B cell (primary cell): ENCODE data around the gene C10orf53. TPM values are rescaled to one million over a fixed set of nuclear protein-coding genes. Genes with fewer than 3 reads are reported as not detected.

ENCODE experiments used
- ATAC-seq: fragments of 200-7000 bp; cut with Tn5 transposase; one replicate; pipeline ENCODE4 v1.10.0; 2021; ENCODE audit warnings: low read depth, mild to moderate bottlenecking, moderate number of reproducible peaks, moderate library complexity
- CTCF ChIA-PET: fragments of 350-600 bp; sonication (Branson Sonifier 250); formaldehyde crosslinking; loops from one replicate; lab custom pipeline; 2021; ENCODE audit warnings: antibody characterized with exemption, inconsistent platforms; lab: Charles Lee
- POLR2A ChIA-PET: fragments of 350-600 bp; sonication (Branson Sonifier 250); formaldehyde crosslinking; loops from one replicate; lab custom pipeline; 2021; ENCODE audit warnings: antibody characterized with exemption; lab: Charles Lee
- DNase-seq: peaks from one replicate; pipeline ENCODE4 v3.0.0; 2013
- H2AFZ ChIP-seq: 2 replicates; pipeline ENCODE4 v1.6.1; 2012; ENCODE audit warnings: mild to moderate bottlenecking, low read depth, low read length; ENCODE audit not compliant: insufficient read depth, poor library complexity, severe bottlenecking
- H3K27ac ChIP-seq, 2 donors: 1 replicate in 1 of 2; 2 replicates in 1 of 2; pipeline ENCODE4 v1.5.1; 2012 to 2013; ENCODE audit warnings: low read length in 2 of 2, mild to moderate bottlenecking in 2 of 2, moderate library complexity in 1 of 2
- H3K27me3 ChIP-seq, 4 experiments: fragments of 200-600 bp in 1 of 4; sonication (generic) in 1 of 4; replicated peaks in 1 of 4; 1 replicate in 2 of 4; 2 replicates in 2 of 4; pipeline versions ENCODE4 v1.6.1 to v1.7.0; 2013 to 2016; ENCODE audit warnings: low read length in 3 of 4, mild to moderate bottlenecking in 2 of 4, mixed read lengths in 1 of 4, moderate library complexity in 1 of 4; ENCODE audit not compliant: insufficient read depth in 4 of 4, control insufficient read depth in 3 of 4; ENCODE audit errors: control extremely low read depth in 1 of 4
- H3K36me3 ChIP-seq, 2 experiments: replicated peaks in 1 of 2; 1 replicate in 1 of 2; 2 replicates in 1 of 2; pipeline versions ENCODE4 v1.6.1 to v1.7.1; 2013; ENCODE audit warnings: low read length in 1 of 2; ENCODE audit not compliant: insufficient read depth in 2 of 2, control insufficient read depth in 1 of 2; ENCODE audit errors: control extremely low read depth in 1 of 2, extremely low read depth in 1 of 2
- H3K4me1 ChIP-seq, 2 donors: fragments of 200-600 bp in 1 of 2; sonication (generic) in 1 of 2; 1 replicate in 1 of 2; 2 replicates in 1 of 2; pipeline versions ENCODE4 v1.5.1 to v1.6.1; 2013 to 2017; ENCODE audit warnings: low read length in 2 of 2; ENCODE audit not compliant: control insufficient read depth in 2 of 2, insufficient read depth in 2 of 2
- H3K4me2 ChIP-seq: replicated peaks from 2 replicates; pipeline ENCODE3; 2012; ENCODE audit warnings: mild to moderate bottlenecking, low read depth, low read length; ENCODE audit not compliant: poor library complexity, severe bottlenecking
- H3K4me3 ChIP-seq, 5 experiments: fragments of 200-600 bp in 1 of 5; sonication (generic) in 1 of 5; 1 replicate in 3 of 5; 2 replicates in 2 of 5; pipeline versions ENCODE4 v1.5.1 to v1.7.0; 2011 to 2016; ENCODE audit warnings: low read length in 4 of 5, mild to moderate bottlenecking in 4 of 5, low read depth in 2 of 5, control low read depth in 1 of 5, moderate library complexity in 1 of 5; ENCODE audit not compliant: insufficient read depth in 1 of 5; ENCODE audit errors: control extremely low read depth in 1 of 5, extremely low read depth in 1 of 5
- H3K79me2 ChIP-seq: fragments of 200-600 bp; sonication (generic); one replicate; pipeline ENCODE4 v1.6.0; 2016; ENCODE audit warnings: low read length; ENCODE audit not compliant: control insufficient read depth, insufficient read depth
- H3K9ac ChIP-seq: fragments of 200-600 bp; sonication (generic); 2 replicates; pipeline ENCODE4 v1.6.1; 2017; ENCODE audit warnings: mild to moderate bottlenecking, low read length, moderate library complexity
- H3K9me3 ChIP-seq, 3 donors: one replicate each; pipeline versions ENCODE4 v1.6.1 to v1.7.1; 2013; ENCODE audit warnings: low read length in 2 of 3; ENCODE audit not compliant: control insufficient read depth in 2 of 3, insufficient read depth in 1 of 3; ENCODE audit errors: control extremely low read depth in 1 of 3
- H4K20me1 ChIP-seq: 2 replicates; pipeline ENCODE4 v1.6.0; 2012; ENCODE audit warnings: mild to moderate bottlenecking, low read length; ENCODE audit not compliant: insufficient read depth, control insufficient read depth, poor library complexity, severe bottlenecking
- H3K27ac Mint-ChIP-seq: one replicate; pipeline ENCODE4 v1.8.0; 2021; ENCODE audit warnings: mixed read lengths
- H3K27me3 Mint-ChIP-seq: one replicate; pipeline ENCODE4 v1.8.0; 2021; ENCODE audit warnings: mixed read lengths
- H3K4me1 Mint-ChIP-seq: one replicate; pipeline ENCODE4 v1.8.0; 2021; ENCODE audit warnings: mixed read lengths
- H3K4me3 Mint-ChIP-seq: one replicate; pipeline ENCODE4 v1.8.0; 2021; ENCODE audit warnings: mixed read lengths
- H3K9me3 Mint-ChIP-seq: one replicate; pipeline ENCODE4 v1.8.0; 2022; ENCODE audit warnings: mixed read lengths; ENCODE audit not compliant: insufficient read depth
- EZH2 ChIP-seq: IDR thresholded peaks from 2 replicates; pipeline ENCODE4 v1.6.1; 2012; ENCODE audit warnings: borderline replicate concordance, low read depth, mild to moderate bottlenecking, moderate library complexity, low read length; ENCODE audit not compliant: insufficient read depth, poor library complexity, severe bottlenecking
- WGBS: methylation state at CpG from one replicate; pipeline ENCODE4 v1.1.5; 2013; ENCODE audit warnings: missing lambda C conversion rate; ENCODE audit not compliant: insufficient coverage; 5-methylcytosine and 5-hydroxymethylcytosine counted together
- intact Hi-C: fragments of 100-400 bp; cut with micrococcal nuclease; formaldehyde crosslinking; loops from one replicate; pipeline ENCODE4 v1.10.0; 2022
- polyA plus RNA-seq: library from polyadenylated mRNA; depleted of rRNA; stranded (reverse); fragments of >200 nt; gene quantifications from 2 replicates; pipeline ENCODE4 v1.2.3, GENCODE V29; 2012
- total RNA-seq, 2 donors: library from RNA; stranded (reverse); fragments of 120-200 nt in 1 of 2; gene quantifications; 1 replicate in 1 of 2; 2 replicates in 1 of 2; pipeline versions ENCODE4 v1.2.3 to v1.2.4, GENCODE V29; 2013 to 2022
- TF ChIP-seq, protein P1 (sequence below): fragments of 200-600 bp; IDR thresholded peaks from one replicate; pipeline ENCODE4 v1.8.0; 2022; ENCODE audit warnings: antibody characterized with exemption, mild to moderate bottlenecking

Gene C10orf53
- total and polyA plus RNA-seq, 2 donors (not counting 1 experiment from before 2014, with no cell fraction given), result not detected

DNA sequence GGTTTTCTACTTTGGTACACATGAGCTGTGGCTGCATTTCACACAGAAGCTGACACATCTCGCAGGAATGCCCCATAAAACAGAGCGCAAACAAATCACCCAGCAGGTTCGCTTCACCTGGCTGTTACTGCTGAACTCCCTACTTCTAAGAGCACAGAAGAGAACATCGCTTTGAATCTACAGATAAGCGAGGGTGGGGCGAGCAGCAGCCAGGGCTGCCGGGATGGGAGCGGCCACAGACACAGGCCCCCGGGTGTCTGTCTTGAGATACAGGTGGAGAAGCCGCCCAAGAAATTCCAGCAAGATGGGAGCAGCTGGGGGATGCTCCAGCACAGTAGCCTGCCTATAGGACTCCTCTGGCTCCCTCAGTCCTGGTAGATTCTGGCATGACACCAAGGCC is 55.2 kb downstream of the C10orf53 start:
- Mint-ChIP-seq H3K9me3 (no peaks in the 10 kb centered on the region), H3K27me3 (no peaks in the 10 kb centered on the region), H3K4me3 (no peak overlapping the region), H3K27ac (no peak overlapping the region), H3K4me1 (no peaks in the 10 kb centered on the region)
- WGBS, result 90% methylated on average over 10 of the region's 10 CpGs
- Histone ChIP-seq H3K4me1 (no peaks in the 10 kb centered on the region), H3K4me2 (no peak overlapping the region), H3K27me3 (no peaks in the 10 kb centered on the region), H3K9me3 (no peaks in the 10 kb centered on the region), H3K79me2 (no peaks in the 10 kb centered on the region), H3K9ac (no peak overlapping the region), H2AFZ (no peak overlapping the region), H3K36me3 (no peaks in the 10 kb centered on the region), H3K27ac (no peak overlapping the region), H4K20me1 (no peaks in the 10 kb centered on the region), H3K4me3 (no peak overlapping the region)
- ATAC-seq (no peak), DNase-seq (no peak)
- intact Hi-C loops, result no loop called here
- CTCF ChIA-PET, result no interaction called here
- TF ChIP-seq EZH2, result no peak
- TF ChIP-seq, protein P1, sequence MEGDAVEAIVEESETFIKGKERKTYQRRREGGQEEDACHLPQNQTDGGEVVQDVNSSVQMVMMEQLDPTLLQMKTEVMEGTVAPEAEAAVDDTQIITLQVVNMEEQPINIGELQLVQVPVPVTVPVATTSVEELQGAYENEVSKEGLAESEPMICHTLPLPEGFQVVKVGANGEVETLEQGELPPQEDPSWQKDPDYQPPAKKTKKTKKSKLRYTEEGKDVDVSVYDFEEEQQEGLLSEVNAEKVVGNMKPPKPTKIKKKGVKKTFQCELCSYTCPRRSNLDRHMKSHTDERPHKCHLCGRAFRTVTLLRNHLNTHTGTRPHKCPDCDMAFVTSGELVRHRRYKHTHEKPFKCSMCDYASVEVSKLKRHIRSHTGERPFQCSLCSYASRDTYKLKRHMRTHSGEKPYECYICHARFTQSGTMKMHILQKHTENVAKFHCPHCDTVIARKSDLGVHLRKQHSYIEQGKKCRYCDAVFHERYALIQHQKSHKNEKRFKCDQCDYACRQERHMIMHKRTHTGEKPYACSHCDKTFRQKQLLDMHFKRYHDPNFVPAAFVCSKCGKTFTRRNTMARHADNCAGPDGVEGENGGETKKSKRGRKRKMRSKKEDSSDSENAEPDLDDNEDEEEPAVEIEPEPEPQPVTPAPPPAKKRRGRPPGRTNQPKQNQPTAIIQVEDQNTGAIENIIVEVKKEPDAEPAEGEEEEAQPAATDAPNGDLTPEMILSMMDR, result no peak
- POLR2A ChIA-PET, result no interaction called here

DNA sequence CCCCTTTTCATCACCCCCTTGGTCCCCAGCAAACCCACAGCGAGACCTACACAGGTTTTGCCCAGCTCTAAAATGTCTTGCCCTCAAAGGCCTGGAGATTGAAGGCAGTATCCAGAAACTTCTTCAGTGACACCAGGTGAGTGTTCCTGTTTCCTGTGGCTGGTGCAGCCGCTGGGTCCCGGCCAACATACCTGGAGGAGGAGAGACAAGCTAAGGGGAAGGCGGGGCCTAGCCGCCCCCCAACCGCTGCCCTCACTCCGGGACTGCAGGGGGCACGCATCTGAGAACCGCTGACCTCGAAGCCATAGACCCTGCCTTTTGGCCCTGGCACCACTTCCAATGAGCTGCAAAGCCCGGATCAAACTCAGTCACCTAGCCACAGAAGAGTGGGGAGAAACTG is 55.7 kb downstream of the C10orf53 start:
- no peak for DNase-seq
- Mint-ChIP-seq H3K27ac (no peak overlapping the region), H3K27me3 (no peaks in the 10 kb centered on the region), H3K9me3 (no peaks in the 10 kb centered on the region), H3K4me3 (no peak overlapping the region), H3K4me1 (no peaks in the 10 kb centered on the region)
- Histone ChIP-seq H4K20me1 (no peaks in the 10 kb centered on the region), H3K9ac (no peak overlapping the region), H3K36me3 (no peaks in the 10 kb centered on the region), H3K4me3 (no peak overlapping the region), H2AFZ (no peak overlapping the region), H3K27ac (no peak overlapping the region), H3K79me2 (no peaks in the 10 kb centered on the region), H3K9me3 (no peaks in the 10 kb centered on the region), H3K27me3 (no peaks in the 10 kb centered on the region), H3K4me1 (no peaks in the 10 kb centered on the region), H3K4me2 (no peak overlapping the region)
- CTCF ChIA-PET, result no interaction called here
- POLR2A ChIA-PET, result no interaction called here
- WGBS, result 78% methylated on average over 11 of the region's 11 CpGs
- no peak for TF ChIP-seq EZH2
- TF ChIP-seq, protein P1, result no peak
- intact Hi-C loops, result no loop called here
- ATAC-seq, result no peak
